Inferior parietal cortex (tissue), 1 donor: ENCODE data around the gene NADK.
"Not testable (repeated sequence)": the region's sequence is repeated elsewhere in the genome, so short reads cannot be mapped to it uniquely, and the experiment has no call there.

ENCODE experiments used
- DNase-seq: peaks from one replicate; pipeline ENCODE4 v3.0.0-alpha.2; 2016; ENCODE audit errors: extremely low spot score

NADK gene

GRCh38 chr1:1704284-1704957, 73.8 kb downstream of the NADK start:
- DNase-seq = not testable (repeated sequence)

- no peak for DNase-seq
Observed at GRCh38 chr1:1703796-1704195, 74.5 kb downstream of the NADK start.

- DNase-seq = not testable (repeated sequence)
Observed at GRCh38 chr1:1702506-1702905, 75.8 kb downstream of the NADK start.
